ENCODE results near the gene COX4I1.

COX4I1 gene

Small RNA genes within 50 kb of the gene (small RNA-seq; reads per million reads assigned to genes)
- gene RNU1-103P: 0 reads per million in 2 experiments

Measured in SK-N-DZ (cell line).